IPS-NIHi7 (cell line): ENCODE data around the gene GLIS1.

Experiments used
- DNase-seq: peaks from one replicate; pipeline ENCODE4 v3.0.0; 2012; ENCODE audit warnings: mixed read lengths; ENCODE audit errors: extremely low spot score

The GLIS1 gene

GRCh38 chr1:53736290-53736689 lies 2.7 kb downstream of the GLIS1 start:
- no peak for DNase-seq

GRCh38 chr1:53735681-53736080 lies 3.3 kb downstream of the GLIS1 start:
- DNase-seq: no peak

- no peak for DNase-seq
These were observed 3.7 kb downstream of the GLIS1 start for GRCh38 chr1:53735261-53735660.

- no peak for DNase-seq
These were observed 4.2 kb downstream of the GLIS1 start for GRCh38 chr1:53734650-53735211.

GRCh38 chr1:53733975-53734649 lies 4.9 kb downstream of the GLIS1 start:
- DNase-seq: no peak

- DNase-seq: no peak
These were observed 5.5 kb downstream of the GLIS1 start for GRCh38 chr1:53733447-53733931.

- no peak for DNase-seq
These were observed 6.0 kb downstream of the GLIS1 start for GRCh38 chr1:53732912-53733317.

- no peak for DNase-seq
These were observed 6.6 kb downstream of the GLIS1 start for GRCh38 chr1:53732409-53732808.

GRCh38 chr1:53731779-53732305 lies 7.1 kb downstream of the GLIS1 start:
- DNase-seq: no peak

GRCh38 chr1:53731043-53731600 lies 7.8 kb downstream of the GLIS1 start:
- no peak for DNase-seq

- no peak for DNase-seq
These were observed 8.6 kb downstream of the GLIS1 start for GRCh38 chr1:53730224-53730865.

GRCh38 chr1:53729456-53730223 lies 9.3 kb downstream of the GLIS1 start:
- DNase-seq: no peak

GRCh38 chr1:53728702-53729455 lies 10.1 kb downstream of the GLIS1 start:
- DNase-seq: no peak

- no peak for DNase-seq
These were observed 10.8 kb downstream of the GLIS1 start for GRCh38 chr1:53728196-53728595.

GRCh38 chr1:53727461-53728092 lies 11.4 kb downstream of the GLIS1 start:
- DNase-seq: no peak

- DNase-seq: no peak
These were observed 12.9 kb downstream of the GLIS1 start for GRCh38 chr1:53726009-53726600.

GRCh38 chr1:53725238-53725689 lies 13.7 kb downstream of the GLIS1 start:
- DNase-seq: peak; percentile 91

GRCh38 chr1:53722025-53722424 lies 16.9 kb downstream of the GLIS1 start:
- no peak for DNase-seq

GRCh38 chr1:53721088-53721487 lies 17.9 kb downstream of the GLIS1 start:
- DNase-seq: no peak

GRCh38 chr1:53719469-53719868 lies 19.5 kb downstream of the GLIS1 start:
- DNase-seq: no peak
